Osteoblast (primary cell): ENCODE data around the gene NARF. TPM values are rescaled to one million over a fixed set of nuclear protein-coding genes. Genes with fewer than 3 reads are reported as not detected.

Source experiments
- DNase-seq: peaks from one replicate; pipeline ENCODE4 v3.0.0; 2011; ENCODE audit warnings: low spot score, mixed read lengths; ENCODE audit not compliant: insufficient read length; ENCODE audit errors: missing footprints
- H2AFZ ChIP-seq: 2 replicates; pipeline ENCODE4 v1.6.0; 2011; ENCODE audit warnings: mild to moderate bottlenecking, low read length
- H3K27ac ChIP-seq: 2 replicates; pipeline ENCODE4 v1.5.1; 2011; ENCODE audit warnings: mild to moderate bottlenecking, low read depth, low read length, moderate library complexity
- H3K27me3 ChIP-seq: 2 replicates; pipeline ENCODE4 v1.6.0; 2012; ENCODE audit warnings: mild to moderate bottlenecking, control low read depth, inconsistent platforms, low read length, moderate library complexity; ENCODE audit not compliant: insufficient read depth
- H3K36me3 ChIP-seq: 2 replicates; pipeline ENCODE4 v1.5.1; 2011; ENCODE audit warnings: mild to moderate bottlenecking, low read length, control low read depth, moderate library complexity; ENCODE audit not compliant: insufficient read depth
- H3K4me1 ChIP-seq: 2 replicates; pipeline ENCODE4 v1.5.1; 2011; ENCODE audit warnings: mild to moderate bottlenecking, low read length, control low read depth, moderate library complexity; ENCODE audit not compliant: insufficient read depth
- H3K4me2 ChIP-seq: 2 replicates; pipeline ENCODE4 v1.6.0; 2011; ENCODE audit warnings: mild to moderate bottlenecking, low read length; ENCODE audit not compliant: insufficient read depth
- H3K4me3 ChIP-seq: fragments of 200-600 bp; sonication (generic); 3 replicates; pipeline ENCODE4 v1.5.1; 2012; ENCODE audit warnings: mild to moderate bottlenecking, low read length, inconsistent platforms; ENCODE audit not compliant: insufficient read depth
- H3K79me2 ChIP-seq: 2 replicates; pipeline ENCODE4 v1.6.0; 2012; ENCODE audit warnings: mild to moderate bottlenecking, low read length, control low read depth, inconsistent platforms; ENCODE audit not compliant: insufficient read depth
- H3K9me3 ChIP-seq: 2 replicates; pipeline ENCODE4 v1.5.1; 2011; ENCODE audit warnings: low read depth, low read length, control low read depth
- H4K20me1 ChIP-seq: 2 replicates; pipeline ENCODE4 v1.6.0; 2012; ENCODE audit warnings: mild to moderate bottlenecking, low read length, control low read depth; ENCODE audit not compliant: insufficient read depth
- CTCF ChIP-seq: IDR thresholded peaks from 2 replicates; pipeline ENCODE4 v1.5.1; 2011; ENCODE audit warnings: mild to moderate bottlenecking, low read depth, low read length, moderate library complexity; ENCODE audit errors: extremely low read depth
- total RNA-seq: library from RNA; depleted of rRNA; stranded (reverse); fragments of >200 nt; gene quantifications from 2 replicates; pipeline ENCODE4 v1.2.3, GENCODE V29; 2012

NARF gene
- total RNA-seq, 1 donor, result 34.4 TPM

DNA sequence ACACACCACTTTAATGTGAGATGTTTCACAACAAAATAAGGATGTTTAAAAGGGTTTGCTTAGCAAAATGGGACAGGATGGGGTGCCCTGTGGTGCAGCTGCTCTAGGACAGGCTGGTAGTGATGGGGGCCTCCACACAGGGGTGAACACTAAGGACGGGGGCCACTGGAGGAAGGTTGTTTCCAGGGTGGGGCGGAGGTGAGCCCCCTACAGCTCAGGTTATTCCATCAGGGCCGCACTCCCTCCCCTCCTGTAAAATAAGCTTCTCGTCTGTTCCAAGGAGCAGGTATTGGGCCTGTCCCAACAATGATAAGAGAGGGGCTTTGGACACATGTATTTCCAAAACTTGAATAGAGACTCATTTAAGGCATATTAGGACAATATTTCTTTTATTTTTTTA, 42.3 kb upstream of the NARF start:
- Histone ChIP-seq H3K9me3 (no peaks in the 10 kb centered on the region), H3K79me2 (no peaks in the 10 kb centered on the region), H3K4me3 (no peak overlapping the region), H3K4me1 (peaks cover 13% of the 10 kb centered on the region), H3K36me3 (no peaks in the 10 kb centered on the region), H4K20me1 (peaks cover 53% of the 10 kb centered on the region), H3K27me3 (no peaks in the 10 kb centered on the region), H3K27ac (no peak overlapping the region), H3K4me2 (no peak overlapping the region), H2AFZ (no peak overlapping the region)
- peak; percentile 61 for DNase-seq
- TF ChIP-seq CTCF, result no peak

DNA sequence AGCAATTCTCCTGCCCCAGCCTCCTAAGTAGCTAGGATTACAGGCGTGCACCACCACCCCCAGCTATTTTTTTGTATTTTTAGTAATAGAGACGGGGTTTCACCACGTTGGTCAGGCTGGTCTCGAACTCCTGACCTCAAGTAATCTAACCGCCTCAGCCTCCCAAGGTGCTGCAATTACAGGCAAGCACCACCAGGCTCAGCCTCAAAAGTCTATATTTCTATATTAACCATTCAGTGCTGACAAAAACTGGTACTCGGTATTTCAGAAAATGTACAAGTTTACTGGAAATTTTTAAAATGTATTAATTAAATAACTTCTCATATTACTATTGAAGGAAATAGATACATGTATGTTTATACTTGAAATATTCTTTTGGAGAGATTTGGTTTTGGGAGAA, 41.8 kb upstream of the NARF start:
- DNase-seq, result peak; percentile 38
- H3K36me3 ChIP-seq, result no peaks in the 10 kb centered on the region
- no peak overlapping the region for H3K4me3 ChIP-seq
- H3K27ac ChIP-seq, result no peak overlapping the region
- H3K27me3 ChIP-seq, result no peaks in the 10 kb centered on the region
- no peaks in the 10 kb centered on the region for H3K79me2 ChIP-seq
- no peaks in the 10 kb centered on the region for H3K9me3 ChIP-seq
- H3K4me1 ChIP-seq, result peaks cover 13% of the 10 kb centered on the region
- H4K20me1 ChIP-seq, result peaks cover 48% of the 10 kb centered on the region
- H3K4me2 ChIP-seq, result no peak overlapping the region
- no peak overlapping the region for H2AFZ ChIP-seq
- peak; percentile 18 for TF ChIP-seq CTCF

GRCh38 chr17:82418001-82418986, 40.2 kb upstream of the NARF start, which contains the start of the genes HEXD and OGFOD3:
Gene HEXD, plus strand, starts transcription at chr17:82418347. Its CDS starts 1,453 bp downstream, at chr17:82419800.
Gene OGFOD3, minus strand, starts transcription at chr17:82418586. Its CDS starts 101 bp downstream, at chr17:82418485.
- peak; percentile 99 for DNase-seq
- H3K27ac ChIP-seq, result no peak within 1 kb of the TSS

More at GRCh38 chr17:82418001-82418986, 40.2 kb upstream of the NARF start, which contains the start of the genes HEXD and OGFOD3:
- H3K79me2 ChIP-seq, result no peaks in the 10 kb centered on the region
- H2AFZ ChIP-seq, result peak within 1 kb of the TSS; percentile 97
- H3K9me3 ChIP-seq, result peaks cover 2% of the 10 kb centered on the region
- no peaks in the 10 kb centered on the region for H3K36me3 ChIP-seq
- H3K4me1 ChIP-seq, result peaks cover 13% of the 10 kb centered on the region
- H3K4me3 ChIP-seq, result peak within 1 kb of the TSS; percentile 86
- H3K27me3 ChIP-seq, result no peaks in the 10 kb centered on the region
- peaks cover 37% of the 10 kb centered on the region for H4K20me1 ChIP-seq
- no peak for TF ChIP-seq CTCF
- H3K4me2 ChIP-seq, result peak within 1 kb of the TSS; percentile 82
